GM19468 (cell line): ENCODE measurements around the gene TLE3.

Experiments used
- ATAC-seq: cut with Tn5 transposase; IDR thresholded peaks from one replicate; pipeline ENCODE4 v1.9.1; 2021; ENCODE audit warnings: mild to moderate bottlenecking, moderate library complexity, moderate number of reproducible peaks; ENCODE audit not compliant: unreplicated experiment; ENCODE audit errors: extremely low read depth

TLE3 gene

DNA sequence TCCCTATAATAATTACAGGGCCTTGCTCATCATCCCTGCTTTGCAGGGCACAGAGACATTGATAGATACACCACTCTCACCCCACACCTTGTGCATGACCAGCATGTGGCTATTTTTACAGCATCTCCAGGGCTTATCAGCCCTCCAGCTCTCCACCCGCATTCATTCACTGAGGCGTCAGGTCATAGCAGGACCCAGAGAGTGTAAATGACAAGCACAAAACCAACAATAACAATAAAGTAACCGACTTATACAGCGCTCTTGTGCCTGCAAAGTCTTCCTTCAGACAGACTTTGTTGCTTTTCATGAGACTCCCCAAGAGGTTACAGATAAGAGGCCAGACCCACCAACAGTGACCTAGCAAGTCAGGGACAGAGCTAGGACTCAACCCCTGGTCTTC is 80.7 kb downstream of the TLE3 start:
- no peak for ATAC-seq

GRCh38 chr15:70016511-70016994 is 81.2 kb downstream of the TLE3 start:
- no peak for ATAC-seq

GRCh38 chr15:70014860-70015490 is 82.7 kb downstream of the TLE3 start:
- peak; percentile 46 for ATAC-seq

DNA sequence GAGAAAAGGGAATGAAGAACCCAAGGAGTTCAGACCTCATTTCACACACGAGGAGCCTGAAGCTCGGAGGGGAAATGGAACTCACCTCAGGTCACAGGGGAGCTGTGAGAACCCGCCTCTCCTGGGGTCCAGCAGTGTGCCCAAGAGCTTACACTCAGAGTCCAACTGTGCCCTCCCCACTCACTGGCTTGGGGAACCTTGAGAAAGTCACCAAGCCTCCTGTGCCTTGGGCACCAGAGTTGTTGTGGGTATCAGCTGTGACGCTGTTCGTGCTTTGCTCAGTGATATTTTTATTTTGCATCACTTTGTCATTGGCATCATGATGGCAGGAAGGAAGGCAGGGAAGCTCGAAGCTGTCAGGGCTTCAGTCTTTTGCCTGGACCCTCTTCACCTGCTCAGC is 83.4 kb downstream of the TLE3 start:
- no peak for ATAC-seq

DNA sequence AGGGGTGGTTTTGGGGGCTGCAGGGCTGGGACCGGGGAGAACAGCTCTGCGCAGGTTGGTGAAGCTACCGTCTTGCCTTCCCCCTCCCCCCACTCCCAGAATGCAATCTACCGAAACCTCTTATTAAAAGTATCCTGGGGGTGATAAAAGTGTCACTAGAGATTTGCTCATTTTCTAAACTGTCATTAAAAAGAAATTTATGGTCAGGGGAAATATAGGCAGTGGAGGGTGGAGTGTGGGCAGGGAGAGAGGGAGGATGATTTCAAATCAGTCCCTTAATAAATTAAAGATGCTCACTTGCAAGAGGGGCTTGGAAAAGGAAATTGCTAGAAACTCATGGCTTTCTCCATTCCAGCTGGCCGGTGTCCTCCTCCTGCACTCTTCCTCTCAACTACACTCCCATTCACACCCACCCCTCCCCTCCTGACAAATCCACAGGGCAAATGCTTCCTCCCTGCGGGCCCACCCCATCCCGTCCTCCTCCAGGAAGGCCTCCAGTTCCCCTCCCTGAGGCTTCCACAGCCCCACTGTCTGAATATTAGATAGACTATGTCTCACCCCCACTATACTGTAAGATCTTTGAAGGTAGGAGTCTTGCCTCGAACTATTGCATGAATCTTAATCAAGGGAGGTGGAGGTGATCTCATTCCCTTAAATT is 83.9 kb downstream of the TLE3 start:
- no peak for ATAC-seq

DNA sequence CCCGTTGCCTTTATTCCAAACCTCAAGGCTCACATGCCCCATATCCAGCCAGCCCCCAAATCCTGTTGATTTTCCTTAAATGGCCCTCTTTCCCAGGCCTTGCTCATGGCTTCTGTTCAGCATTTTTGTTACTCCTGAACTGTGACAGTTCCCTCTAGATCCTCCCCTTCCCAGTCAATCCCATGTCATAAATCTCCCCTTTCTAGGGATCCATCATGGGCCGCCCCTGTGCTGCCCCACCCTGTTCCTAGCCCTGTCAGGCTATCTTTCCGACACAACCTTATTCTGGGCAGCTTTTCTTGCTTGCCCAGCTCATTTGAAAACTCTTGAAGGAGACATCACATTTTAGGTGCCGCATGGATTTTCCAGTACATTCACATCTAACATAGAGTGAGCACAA is 84.8 kb downstream of the TLE3 start:
- no peak for ATAC-seq

- no peak for ATAC-seq
Measured at GRCh38 chr15:70008697-70009290, 88.9 kb downstream of the TLE3 start.

- ATAC-seq: no peak
Measured at GRCh38 chr15:70006259-70007147, 91.2 kb downstream of the TLE3 start.

- ATAC-seq: no peak
Measured at GRCh38 chr15:70004826-70005225, 92.9 kb downstream of the TLE3 start.

- ATAC-seq: no peak
Measured at GRCh38 chr15:70002897-70003296, 94.8 kb downstream of the TLE3 start.

- no peak for ATAC-seq
Measured at GRCh38 chr15:70001859-70002258, 95.9 kb downstream of the TLE3 start.

GRCh38 chr15:69999392-70000085 is 98.2 kb downstream of the TLE3 start:
- no peak for ATAC-seq

- ATAC-seq: no peak
Measured at GRCh38 chr15:69998541-69999391, 99.0 kb downstream of the TLE3 start.

DNA sequence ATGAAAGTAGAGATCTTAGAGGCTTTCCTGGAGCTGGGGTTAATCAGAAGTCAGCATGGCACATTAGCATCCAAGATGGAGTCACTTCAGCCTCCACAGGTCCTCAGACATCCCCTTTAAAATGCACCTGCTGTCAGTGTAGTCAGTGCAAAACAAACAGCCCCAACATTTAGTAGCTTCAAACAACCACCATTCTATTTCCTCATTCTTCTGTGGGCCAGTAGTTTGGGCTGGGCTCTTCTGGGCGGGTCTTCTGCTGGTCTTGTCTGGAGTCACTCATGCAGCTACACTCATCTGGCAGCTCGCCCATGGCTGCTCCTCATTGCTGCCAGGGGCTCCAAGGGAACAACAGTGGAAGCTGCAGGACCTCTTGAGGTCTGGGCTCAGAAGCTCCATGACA is 99.9 kb downstream of the TLE3 start:
- no peak for ATAC-seq
